Measurements from ENCODE around the gene RAMP1.
"Not testable (repeated sequence)": the region's sequence is repeated elsewhere in the genome, so short reads cannot be mapped to it uniquely, and the experiment has no call there.

Gene RAMP1

DNA sequence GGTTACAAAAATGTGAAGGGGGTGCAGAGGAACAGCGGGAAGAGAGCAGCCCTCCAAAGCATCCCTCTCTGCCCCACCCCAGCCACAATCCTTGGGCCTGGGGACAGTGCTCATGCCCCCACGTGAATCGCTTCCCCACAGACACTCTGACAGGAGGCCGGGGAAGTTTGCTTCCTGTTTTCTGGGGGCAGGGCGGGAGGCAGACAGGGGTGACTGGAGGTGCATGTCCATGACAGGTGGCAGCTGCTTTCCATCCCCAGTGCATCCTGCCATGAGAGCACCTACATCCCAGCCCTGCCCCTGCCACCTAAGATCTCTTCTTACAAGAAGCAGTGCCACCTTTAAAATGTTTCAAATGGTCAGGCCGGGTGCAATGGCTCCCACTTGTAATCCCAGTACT is 60.2 kb downstream of the RAMP1 start:
- DNase-seq: no peak

DNA sequence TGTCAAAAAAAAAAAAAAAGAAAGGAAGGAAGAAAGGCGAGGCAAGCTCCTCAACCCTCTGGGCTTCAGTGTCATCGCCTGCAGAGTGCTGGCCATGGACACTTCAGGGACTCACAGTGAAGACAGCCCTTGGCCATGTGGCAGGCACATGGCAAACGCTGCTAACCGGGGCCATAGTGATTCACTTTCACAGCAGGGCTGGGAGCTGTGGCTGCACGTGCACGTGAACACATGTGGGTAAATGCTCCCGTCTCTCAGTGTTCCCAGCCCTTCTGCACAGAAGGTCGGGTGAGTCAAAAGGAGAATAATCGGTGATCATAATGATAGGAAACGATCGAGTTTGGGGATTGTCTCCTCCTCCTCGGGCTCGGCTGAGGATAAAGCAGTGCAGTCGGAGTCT is 61.2 kb downstream of the RAMP1 start:
- DNase-seq: no peak

DNA sequence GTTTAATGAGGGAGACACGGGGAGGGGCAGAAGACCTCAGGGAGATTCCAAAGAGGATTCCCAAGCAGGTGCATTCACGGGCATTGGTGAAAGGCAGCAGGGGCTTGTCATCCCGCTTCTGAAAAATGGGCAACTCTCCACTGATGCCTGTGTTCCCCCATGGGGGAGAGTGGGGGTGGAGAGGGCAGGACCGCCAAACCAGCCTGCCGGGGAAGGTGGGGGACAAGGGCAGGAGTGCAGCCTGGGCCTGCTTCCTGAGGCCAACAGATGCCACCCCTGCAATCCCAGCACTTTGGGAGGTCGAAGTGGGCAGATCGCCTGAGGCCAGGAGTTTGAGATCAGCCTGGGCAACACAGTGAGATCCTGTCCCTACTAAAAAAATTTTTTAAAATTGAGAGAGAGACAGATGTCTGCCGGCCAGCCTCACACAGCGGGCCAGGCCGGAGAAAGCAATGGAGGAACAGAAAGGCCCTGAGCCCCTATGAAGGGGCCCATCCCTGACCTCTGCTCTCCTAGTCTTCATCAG is 62.6 kb downstream of the RAMP1 start:
- DNase-seq: no peak

DNA sequence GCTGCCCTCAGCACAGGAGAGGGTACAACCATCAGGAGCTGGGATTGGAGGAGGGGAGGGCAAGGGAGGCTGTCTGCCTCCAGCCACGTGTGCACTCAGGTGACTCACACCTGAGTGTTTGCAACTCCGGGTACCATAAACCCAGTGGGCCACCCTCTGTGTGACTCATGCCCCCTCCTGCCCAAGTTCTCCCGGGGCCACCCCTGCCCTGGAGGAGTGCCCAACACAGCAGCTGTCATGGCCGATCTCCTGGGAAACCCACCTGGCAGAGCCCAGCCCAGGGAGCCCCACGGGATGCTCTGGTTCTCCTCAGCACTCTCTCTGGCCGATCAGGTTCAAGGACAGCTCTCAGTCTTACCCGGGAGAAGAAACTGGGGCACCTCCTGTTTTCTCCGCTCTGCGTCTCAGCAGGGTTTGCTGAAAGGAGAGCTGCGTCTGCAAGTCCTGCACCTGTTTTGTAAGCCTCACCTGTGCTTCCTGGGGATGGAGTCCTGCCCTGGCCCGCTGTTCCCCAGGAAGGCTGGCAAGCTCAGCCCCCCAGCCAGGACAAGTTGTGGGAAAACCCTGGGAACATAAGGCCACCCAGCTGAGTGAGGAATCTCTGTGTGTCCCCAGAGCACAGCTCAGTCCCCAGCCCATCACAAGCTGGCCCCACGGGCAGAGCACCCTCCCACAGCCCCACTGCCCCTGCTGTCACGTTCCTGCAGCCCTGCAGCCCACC is 63.4 kb downstream of the RAMP1 start:
- DNase-seq: no peak

DNA sequence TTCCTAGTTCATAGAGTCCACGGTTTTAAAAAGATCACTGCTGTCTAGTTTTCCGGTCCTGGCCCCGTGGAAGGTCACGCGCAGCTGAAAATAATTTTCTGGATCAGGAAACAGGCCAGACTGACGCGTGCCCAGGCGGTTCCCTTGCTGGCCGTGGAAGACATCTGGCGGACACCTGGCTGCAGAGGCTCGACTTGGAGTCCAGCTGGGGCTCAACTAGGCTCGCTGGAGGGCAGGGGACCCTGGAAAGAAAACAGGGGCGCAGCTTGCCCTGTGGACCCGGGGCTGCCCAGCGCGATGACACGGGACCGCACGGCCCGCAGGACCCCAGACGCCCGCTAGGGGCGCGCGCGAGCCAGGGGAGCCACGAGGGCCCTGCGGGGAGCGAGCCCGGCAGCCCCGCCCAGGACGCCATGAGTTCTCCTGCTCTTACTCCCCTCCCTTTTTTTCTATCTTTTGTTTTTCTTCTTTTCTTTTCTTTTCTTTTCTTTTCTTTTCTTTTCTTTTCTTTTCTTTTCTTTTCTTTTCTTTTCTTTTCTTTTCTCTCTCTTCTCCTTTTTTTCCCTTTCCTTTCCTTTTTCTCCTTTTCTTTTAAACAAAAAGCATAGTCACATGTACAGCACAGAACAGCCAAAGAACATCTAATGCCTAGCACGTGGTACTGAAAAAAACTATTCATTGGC is 64.2 kb downstream of the RAMP1 start:
- DNase-seq: no peak

DNA sequence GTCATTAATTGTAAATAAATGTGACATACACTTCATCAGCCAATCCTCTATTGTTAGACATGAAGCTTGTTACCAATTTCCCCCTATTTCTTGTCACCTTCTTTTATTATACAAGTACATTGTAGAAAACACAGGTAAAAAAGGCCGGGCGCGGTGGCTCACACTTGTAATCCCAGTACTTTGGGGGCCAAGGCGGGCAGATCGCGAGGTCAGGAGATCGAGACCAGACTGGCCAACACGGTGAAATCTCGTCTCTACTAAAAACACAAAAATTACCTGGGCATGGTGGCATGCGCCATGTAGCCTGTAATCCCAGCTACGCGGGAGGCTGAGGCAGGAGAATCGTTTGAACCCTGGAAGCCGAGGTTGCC is 64.7 kb downstream of the RAMP1 start:
- no peak for DNase-seq

DNA sequence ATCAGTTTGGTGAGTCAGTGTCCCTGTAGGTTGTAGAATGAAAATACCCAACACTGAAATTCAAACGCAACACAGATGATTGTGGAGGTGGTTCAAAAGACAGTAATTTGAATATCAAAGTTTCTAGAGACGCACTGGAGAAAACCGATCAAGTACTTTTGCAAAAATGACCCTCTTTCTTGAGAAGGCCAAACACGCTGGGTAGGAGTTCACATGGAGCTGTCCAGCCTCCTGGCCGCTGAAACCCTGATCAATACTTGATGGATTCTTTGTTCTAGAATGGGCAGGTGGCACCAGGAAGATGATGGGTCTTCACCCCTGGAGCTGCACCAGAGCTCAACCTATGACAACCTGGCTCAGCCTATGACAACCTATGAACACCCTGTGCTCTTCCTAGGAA is 67.7 kb downstream of the RAMP1 start:
- no peak for DNase-seq

DNA sequence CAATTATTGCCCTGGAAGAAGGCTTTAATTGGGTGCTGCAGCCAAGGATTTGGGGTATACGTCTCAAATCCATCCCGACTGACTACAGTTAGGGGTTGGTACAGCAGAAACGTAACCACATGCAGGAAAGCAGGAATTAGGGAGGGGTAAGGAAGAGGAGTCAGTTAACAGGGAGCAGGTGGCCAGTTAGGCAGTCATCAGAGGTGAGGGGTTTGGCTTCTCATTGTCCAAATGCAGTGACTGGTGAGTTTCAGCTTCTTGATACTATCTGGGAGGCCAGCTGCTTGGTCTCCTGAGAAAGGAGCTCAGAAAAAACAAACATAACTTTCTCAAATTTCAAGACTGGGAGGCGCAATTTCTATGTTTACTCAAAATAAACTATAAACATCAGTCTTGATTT is 68.6 kb downstream of the RAMP1 start:
- DNase-seq: no peak

DNA sequence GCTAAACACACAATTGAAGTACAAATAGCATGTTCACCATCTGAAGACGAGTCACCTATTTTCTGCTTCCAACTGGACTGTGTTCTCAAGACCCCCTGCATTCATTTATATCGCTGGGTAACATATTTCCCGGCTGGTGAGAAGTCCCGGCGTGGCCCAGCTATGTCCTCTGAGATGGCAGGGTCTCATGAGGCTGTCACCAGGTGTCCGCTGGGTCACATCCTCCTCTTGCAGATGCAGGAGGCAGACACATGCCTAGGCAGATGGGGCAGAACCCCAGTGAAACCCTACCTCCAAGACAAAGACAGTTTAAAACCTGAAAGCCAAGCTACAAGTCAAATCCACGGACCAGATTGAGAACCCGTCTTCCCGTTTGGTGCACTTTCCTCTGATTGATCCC is 70.6 kb downstream of the RAMP1 start:
- no peak for DNase-seq

DNA sequence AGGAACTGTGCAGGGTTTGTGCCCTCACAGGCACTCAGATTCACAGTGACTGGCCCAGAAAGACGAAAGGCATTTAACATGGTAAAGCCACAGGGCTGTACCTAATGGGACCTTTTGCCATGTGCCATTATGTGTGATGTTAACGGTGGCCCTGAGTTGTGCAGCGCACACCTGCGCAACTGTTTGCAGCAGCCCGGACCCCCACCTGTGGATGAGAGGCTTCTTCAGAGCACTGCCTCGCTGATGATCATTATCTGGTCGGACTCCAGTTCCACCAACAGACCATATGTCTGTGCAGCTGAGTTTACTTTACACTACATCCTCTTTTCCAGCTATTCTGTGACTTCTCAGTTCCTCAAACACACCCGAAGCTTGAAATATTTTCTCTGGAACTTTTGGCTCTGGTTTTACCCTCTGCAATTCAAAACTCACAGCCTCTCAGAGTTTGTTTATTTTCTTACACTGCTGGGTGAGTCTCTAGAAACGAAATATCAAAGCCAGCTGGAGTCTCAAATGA is 71.8 kb downstream of the RAMP1 start:
- DNase-seq: no peak

DNA sequence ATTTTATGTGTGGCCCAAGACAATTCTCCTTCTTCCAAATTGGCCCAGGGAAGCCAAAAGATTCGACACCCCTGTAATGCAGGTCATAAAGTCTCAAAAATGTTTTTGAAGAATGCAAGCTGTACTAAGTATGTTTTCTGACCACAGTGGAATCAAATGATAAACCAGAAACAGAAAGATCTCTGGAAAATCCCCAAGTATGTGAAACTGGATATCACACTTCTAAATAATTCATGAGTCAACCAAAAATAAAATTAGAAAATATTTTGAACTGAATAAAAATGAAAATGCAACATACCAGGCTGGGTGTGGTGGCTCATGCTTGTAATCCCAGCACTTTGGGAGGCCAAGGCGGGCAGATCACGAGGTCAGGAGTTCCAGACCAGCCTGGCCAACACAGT is 73.3 kb downstream of the RAMP1 start:
- DNase-seq: no peak

DNA sequence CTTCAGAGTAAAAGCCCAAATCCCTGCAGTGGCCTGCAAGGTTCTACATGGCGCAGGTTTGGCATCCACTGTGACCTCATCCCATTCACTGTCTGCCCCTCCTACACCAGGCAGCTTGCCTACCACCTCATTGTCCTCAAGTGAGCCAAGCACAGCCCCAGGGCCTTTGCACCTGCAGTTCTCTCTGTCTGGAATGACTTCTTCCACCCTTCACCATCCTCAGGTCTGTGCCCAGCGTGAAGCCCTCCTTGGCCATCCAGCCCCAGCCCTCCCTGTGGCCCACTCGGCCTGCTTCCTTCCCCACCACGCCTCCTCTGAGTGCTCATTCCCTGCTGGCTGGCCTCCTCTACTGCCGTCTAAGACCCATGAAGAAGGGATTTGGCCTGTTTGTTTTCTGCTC is 74.8 kb downstream of the RAMP1 start:
- no peak for DNase-seq

DNA sequence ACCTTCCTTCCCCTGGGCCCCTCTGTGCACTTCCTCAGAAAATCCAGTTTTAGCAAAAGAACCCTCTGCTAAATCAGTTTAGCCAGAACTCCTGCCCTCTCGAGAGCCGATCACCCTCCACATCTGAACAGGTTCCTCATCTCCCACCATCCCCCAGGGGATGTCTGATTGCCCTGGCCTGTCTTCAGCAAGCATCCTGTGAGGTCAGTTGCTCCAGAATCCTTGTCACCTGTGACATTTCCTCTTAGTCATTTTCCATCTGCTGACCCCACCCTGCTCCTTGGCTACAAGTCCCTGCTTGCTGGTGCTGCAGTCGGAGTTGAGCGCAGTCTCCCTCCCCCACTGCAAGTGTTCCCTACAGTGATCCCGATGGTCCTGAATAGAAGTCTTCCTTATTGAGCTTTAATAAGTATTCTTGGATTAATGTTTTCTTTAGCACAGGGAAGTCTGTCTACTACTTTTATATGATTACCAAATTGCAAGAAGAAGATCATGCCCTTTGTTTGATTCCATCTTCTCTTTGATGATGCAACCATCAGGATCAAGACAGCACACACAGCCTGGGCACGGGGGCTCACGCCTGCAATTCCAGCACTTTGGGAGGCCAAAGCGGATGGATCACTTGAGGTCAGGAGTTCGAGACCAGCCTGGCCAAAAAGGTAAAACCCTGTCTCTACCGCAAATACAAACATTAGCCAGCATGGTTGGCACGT is 76.5 kb downstream of the RAMP1 start:
- DNase-seq: no peak

DNA sequence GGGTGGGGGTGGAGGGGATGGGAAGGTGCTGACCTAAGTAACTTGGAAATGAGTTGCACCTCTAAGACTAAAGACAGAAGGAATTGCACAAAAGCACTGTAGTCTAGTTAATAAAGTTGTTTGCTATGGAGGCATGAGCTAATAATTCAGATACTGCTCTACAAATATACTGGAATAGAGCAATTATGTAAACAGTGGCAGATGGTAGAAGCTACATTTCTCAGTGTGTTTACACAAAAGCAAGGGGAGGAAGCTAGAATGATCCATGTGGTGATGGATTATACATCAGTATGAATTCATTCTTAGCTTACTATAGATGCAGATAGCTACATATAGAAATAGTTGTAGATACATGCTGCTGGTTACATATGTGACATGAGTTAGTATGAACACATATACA is 79.8 kb downstream of the RAMP1 start:
- no peak for DNase-seq

DNA sequence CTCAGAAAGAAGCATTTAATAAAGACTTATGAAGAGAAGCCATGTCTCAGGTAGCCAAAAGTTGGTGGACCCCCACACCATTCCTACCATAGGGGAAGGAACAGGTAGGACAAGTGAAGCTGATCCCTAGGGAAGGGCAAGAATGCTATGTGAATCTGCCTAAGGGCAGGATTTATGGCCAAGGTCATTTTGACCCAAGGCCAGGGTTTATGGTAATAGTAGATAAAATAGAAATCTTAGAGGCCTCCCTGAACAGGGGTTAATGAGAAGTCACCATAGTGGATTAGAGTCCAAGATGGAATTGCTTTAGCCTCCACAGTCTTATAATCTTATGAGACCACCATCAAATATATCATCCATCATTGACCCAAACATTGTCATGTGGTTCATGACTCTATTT is 81.4 kb downstream of the RAMP1 start:
- DNase-seq: no peak

DNA sequence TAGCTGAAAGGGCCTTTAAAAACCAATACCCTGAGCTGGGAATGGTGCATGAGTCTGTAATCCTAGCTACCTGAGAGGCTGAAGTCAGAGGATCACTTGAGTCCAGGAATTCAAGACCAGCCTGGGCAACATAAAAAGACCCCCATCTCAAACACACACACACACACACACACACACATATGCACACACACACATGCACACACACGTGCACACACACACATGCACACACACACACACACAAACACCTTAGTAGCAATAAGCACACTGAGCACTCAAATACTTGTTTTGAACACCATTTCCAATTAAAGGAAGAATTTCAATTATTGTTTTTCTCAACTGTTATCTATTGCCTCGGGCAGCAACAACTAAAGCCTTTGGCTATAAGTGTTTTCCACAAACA is 81.8 kb downstream of the RAMP1 start:
- no peak for DNase-seq

DNA sequence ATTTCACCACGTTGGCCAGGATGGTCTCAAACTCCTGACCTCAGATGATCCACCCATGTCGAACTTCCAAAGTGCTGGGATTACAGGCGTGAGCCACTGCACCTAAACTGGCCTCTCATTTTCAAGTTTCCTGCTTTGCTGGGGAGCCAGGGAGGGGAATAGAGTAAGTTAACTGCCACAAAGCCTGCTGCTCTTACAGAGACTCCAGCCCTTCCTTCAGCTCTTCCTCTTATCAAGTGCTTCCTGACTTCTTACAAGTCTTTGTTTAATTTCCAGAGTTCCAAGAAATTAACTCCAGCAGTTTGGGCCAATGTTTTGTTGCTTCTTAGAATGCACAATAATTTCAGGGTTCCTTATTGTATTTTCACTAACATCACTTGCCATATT is 83.1 kb downstream of the RAMP1 start:
- no peak for DNase-seq

DNA sequence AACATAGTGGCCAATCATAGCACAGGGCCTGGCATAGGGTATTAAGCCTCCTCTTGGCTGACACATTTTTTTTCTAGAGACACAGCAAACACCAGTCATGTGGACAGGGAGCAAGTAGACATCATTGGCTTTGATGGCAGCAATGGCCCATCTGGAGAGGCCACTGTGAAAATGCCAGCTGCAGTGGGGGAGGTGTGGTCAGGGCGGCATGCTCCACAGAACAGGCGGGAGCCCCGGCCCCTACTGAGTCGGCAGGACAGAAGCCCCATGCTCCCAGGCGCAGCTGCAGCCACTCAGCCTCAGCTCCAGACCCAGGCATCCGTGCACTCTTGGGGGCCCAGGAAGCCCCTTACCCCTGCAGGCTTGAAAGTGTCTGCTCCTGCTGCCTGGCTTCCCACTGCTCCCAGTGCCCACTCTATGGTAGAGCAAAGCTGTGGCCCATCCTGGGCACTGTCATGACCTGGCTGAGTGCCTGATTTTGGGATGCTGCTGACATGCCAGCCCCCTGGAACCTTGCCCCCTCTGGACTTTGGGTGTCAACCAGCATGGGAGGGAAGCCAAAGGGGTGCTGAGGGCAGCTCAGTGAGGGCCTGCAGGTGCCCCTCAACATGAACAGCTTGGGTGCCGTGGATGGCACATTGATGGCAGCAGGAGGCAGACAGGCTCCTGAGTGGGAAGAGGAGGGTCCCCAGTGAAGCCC is 84.1 kb downstream of the RAMP1 start:
- no peak for DNase-seq

DNA sequence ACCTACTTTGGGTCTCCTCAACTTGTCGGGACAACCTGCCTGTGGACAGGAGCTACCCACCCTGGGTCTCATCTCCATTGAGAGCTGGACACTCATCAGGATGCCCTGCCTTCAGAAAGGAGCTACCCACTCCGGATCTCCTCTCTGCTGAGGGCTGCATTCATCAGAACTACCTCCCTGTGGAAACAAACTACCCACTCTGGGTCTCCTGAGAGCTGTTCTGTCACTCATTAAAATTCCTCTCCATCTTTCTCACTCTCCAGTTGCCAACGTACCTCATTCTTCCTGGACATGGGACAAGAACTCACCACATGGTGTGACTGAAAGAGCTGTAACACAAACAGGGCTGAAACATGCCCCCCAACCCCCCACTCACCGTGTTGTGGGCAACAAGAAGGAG is 84.9 kb downstream of the RAMP1 start:
- DNase-seq: no peak

DNA sequence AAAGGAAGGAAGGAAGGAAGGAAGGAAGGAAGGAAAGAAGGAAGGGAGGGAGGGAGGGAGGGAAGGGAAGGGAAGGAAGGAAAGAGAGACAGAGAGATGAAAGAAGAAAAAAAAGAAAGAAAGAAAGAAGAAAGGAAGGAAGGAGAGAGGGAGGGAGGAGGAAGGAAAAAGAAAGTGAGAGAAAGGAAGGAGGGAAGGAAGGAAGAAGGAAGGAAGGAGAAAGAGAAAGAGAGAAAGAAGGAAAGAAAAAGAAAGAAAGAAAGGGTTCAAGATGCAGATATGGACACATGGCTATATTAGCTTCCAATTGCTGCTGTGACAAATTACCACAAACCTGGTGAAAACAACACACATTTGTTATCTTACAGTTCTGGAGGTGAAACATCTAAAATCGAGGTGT is 87.0 kb downstream of the RAMP1 start:
- no peak for DNase-seq

DNA sequence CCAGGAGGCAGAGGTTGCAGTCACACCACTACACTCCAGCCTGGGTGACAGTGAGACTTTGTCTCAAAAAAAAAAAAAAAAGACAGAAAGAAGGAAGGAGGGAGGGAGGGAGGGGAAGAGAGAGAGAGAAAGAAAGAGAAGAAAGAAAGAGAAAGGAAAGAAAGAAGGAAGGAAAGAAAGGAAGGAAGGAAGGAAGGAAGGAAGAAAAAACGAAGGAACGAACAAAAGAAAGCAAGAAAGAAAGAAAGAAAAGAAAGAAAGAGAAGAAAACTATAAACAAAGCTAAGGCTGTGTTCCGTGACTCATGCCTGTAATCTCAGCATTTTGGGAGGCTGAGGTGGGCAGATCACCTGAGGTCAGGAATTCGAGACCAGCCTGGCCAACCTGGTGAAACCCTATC is 91.9 kb downstream of the RAMP1 start:
- not testable (repeated sequence) for DNase-seq

DNA sequence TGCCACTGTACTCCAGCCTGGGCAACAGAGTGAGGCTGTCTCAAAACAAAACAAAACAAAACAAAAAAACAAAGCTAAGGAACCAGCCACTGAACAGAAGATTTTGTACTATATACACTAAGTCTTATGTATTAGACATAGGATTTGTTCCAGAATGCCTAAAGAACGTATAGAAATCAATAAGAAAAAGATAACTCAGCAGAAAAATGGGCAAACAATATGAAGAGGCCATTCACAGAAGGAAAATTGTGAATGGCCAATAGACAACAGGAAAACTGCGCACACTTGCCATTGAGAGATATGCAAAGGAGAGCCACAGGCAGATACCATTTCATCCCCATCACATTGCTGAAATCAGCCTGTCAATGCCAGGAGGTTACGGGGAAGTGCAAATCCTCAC is 92.5 kb downstream of the RAMP1 start:
- DNase-seq: no peak

DNA sequence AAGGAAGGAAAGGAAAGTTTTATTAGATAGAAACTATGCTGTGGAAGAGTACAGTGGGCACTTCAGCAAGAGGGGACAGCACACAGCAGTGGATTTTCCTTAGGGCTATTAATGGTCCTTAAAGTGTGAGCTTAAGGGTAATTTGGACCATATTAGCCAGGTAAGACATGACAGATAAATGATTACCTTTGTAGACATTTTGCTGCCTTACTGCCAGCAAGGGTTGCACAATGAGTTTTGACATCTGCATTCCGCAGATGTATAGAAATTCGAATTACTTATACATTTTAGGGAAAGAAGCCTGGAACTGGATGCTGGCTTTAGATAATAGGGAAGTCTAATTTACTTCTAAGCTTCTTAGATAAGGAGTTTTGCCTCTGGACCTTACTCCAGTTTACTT is 93.4 kb downstream of the RAMP1 start:
- DNase-seq: no peak

Data from NCI-H187 (cell line).